Breast epithelium (tissue), 3 donors: ENCODE data around the gene CUEDC2.

ENCODE experiments used
- POLR2A ChIP-seq: fragments of 450-650 bp; IDR thresholded peaks from one replicate; pipeline ENCODE4 v1.6.1; 2016; ENCODE audit warnings: antibody characterized with exemption, mild to moderate bottlenecking, moderate library complexity
- POLR2AphosphoS5 ChIP-seq, 3 donors: sonication (generic); formaldehyde crosslinking; IDR thresholded peaks; one replicate each; pipeline ENCODE4 v1.6.1; 2017; ENCODE audit warnings: antibody characterized with exemption in 3 of 3
- TF ChIP-seq, protein P1 (sequence below), 3 donors: fragments of 450-650 bp; IDR thresholded peaks; one replicate each; pipeline ENCODE4 v1.5.1; 2016 to 2017; ENCODE audit warnings: antibody characterized with exemption in 3 of 3, mild to moderate bottlenecking in 3 of 3, moderate library complexity in 3 of 3

DNA sequence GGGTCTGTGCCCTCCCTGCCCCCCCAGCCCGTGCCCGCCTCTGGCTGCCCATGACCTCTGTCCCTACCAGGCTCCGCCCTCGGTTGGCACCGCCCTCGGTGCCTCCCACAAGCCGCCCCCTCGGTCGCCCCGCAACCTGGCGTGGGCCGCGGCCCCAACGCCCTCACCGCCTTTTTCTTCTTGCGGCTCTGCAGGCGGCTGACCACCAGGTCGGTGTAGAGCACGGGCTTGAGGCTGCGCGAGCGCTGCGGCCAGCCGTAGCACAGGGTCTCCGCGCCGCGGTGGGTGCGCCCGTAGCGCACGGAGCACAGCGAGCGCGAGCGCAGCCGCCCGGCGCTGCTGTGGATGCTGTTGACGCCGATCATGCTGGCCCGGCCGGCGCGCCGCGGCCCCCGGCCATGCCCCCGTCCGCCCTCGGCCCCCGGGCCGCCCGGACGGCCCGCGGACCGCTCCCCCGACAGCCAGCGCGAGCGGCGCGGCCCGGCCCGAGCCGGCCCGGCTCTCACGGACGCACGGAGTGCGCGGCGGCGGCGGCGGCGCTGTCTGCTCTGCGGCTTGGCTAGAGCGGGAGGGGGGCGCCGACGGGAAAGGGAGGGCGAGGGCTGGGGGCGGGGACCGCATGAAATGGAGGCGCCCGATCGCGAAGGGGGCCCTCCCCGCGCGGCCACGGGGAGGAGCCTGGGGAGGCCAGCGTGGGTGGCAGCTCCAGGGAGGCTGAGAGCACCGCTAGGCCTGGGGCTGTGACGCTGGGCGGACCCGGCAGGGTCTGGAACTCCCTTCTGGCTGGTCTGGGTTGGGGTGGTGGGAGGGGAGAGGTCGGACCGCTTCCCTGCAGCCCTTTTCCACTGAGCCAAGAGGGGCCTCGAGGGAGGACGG is 23.4 kb downstream of the CUEDC2 start:
- TF ChIP-seq, protein P1, sequence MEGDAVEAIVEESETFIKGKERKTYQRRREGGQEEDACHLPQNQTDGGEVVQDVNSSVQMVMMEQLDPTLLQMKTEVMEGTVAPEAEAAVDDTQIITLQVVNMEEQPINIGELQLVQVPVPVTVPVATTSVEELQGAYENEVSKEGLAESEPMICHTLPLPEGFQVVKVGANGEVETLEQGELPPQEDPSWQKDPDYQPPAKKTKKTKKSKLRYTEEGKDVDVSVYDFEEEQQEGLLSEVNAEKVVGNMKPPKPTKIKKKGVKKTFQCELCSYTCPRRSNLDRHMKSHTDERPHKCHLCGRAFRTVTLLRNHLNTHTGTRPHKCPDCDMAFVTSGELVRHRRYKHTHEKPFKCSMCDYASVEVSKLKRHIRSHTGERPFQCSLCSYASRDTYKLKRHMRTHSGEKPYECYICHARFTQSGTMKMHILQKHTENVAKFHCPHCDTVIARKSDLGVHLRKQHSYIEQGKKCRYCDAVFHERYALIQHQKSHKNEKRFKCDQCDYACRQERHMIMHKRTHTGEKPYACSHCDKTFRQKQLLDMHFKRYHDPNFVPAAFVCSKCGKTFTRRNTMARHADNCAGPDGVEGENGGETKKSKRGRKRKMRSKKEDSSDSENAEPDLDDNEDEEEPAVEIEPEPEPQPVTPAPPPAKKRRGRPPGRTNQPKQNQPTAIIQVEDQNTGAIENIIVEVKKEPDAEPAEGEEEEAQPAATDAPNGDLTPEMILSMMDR (IDR thresholded peaks at IDR 0.05): no peak
- TF ChIP-seq POLR2A (no peak), POLR2AphosphoS5 (IDR thresholded peaks at IDR 0.05) (no peak)
